Measurements from ENCODE around the gene KBTBD8.

GRCh38 chr3:67048715-67049074, 50.6 kb downstream of the KBTBD8 start:
- no peak for TF ChIP-seq CTCF (IDR thresholded peaks at IDR 0.05)
- no peak for TF ChIP-seq POLR2A (IDR thresholded peaks at IDR 0.05)

Data from breast epithelium (tissue), 3 donors.